ENCODE data around the gene SGF29. TPM values are rescaled to one million over a fixed set of nuclear protein-coding genes. Genes with fewer than 3 reads are reported as not detected.

Gene SGF29
- total and polyA plus RNA-seq, 9 of the 15 experiments (the other 6 are each of a cell fraction or from before 2014, with no cell fraction given): 2.6 to 36.1 (median 21.2) TPM

DNA sequence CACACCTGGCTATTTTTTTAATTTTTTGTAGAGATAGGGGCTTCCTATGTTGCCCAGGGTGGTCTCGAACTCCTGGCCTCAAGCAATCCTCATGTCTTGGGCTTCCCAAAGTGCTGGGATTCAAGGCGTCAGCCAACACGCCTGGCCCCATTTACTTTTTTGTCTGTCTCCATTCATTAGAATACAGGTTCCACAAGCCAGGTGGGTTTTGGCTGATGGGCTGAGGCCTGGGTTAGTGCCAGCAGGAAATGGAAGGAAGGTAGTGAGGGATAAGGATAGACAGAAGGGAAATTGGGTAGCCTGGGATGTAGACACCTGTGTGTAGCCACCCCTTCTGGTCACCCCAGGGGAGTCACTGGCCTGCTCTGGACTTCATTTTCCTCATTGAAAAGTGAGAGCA is 42.7 kb upstream of the SGF29 start:
- Histone ChIP-seq H3K9me1 (ENCODE audit: control insufficient read depth, insufficient read depth, low read length) (no peaks in the 10 kb centered on the region), H3K4me3 (no peak overlapping the region), H3K27me3 (ENCODE audit: control insufficient read depth in 2 of 2, insufficient read depth in 2 of 2, low read length in 2 of 2) (peaks cover 0 to 4% of the 10 kb centered on the region in 2 experiments; a peak in 3 of 5 replicates), H3K4me1 (replicated peaks in 1 of 2; ENCODE audit: control insufficient read depth in 2 of 2, insufficient read depth in 2 of 2, low read length in 2 of 2) (peaks cover 0 to 10% of the 10 kb centered on the region in 2 experiments; a peak in 3 of 5 replicates), H3K9me3 (replicated peaks; ENCODE audit: control insufficient read depth, insufficient read depth, low read depth, low read length) (no peaks in the 10 kb centered on the region), H2AFZ (ENCODE audit: low read depth, low read length) (no peak overlapping the region), H3K79me2 (ENCODE audit: control insufficient read depth, insufficient read depth, low read length) (no peaks in the 10 kb centered on the region), H3K9ac (ENCODE audit: insufficient read depth in 1 of 2, low read depth in 2 of 2, low read length in 2 of 2) (no peak overlapping the region), H3K27ac (ENCODE audit: extremely low read depth, low read depth, low read length) (no peak overlapping the region), H3K36me3 (ENCODE audit: control insufficient read depth, insufficient read depth, low read length) (no peaks in the 10 kb centered on the region), H4K20me1 (replicated peaks; ENCODE audit: control insufficient read depth, insufficient read depth, low read length) (no peaks in the 10 kb centered on the region), H3K4me2 (ENCODE audit: insufficient read depth, low read length) (no peak overlapping the region)
- BruUV-seq (replicated peaks): no TSS peak
- CTCF ChIA-PET (ENCODE audit: low intra/inter-chr PET ratio): no interaction called here
- POLR2A ChIA-PET: interaction anchor here (0.7 kb wide), 1 partner anchor 64 kb away, joined by 3 read pairs; no protein-coding TSS in a partner anchor
- ATAC-seq (no peak), FAIRE-seq (no peak), DNase-seq (ENCODE audit: extremely low read depth in 1 of 4, low spot score in 3 of 4) (no peak)
- WGBS (ENCODE audit: insufficient coverage, low coverage, missing lambda C conversion rate): 12% methylated on average over 3 of the region's 3 CpGs
- TF ChIP-seq HDAC8 (tag; IDR thresholded peaks at IDR 0.05) (no peak), KDM2B (CRISPR knock-in tag; IDR thresholded peaks at IDR 0.05) (no peak), TFAM (CRISPR knock-in tag; conservative IDR thresholded peaks at IDR 0.05) (no peak)
- TF ChIP-seq, protein P1, sequence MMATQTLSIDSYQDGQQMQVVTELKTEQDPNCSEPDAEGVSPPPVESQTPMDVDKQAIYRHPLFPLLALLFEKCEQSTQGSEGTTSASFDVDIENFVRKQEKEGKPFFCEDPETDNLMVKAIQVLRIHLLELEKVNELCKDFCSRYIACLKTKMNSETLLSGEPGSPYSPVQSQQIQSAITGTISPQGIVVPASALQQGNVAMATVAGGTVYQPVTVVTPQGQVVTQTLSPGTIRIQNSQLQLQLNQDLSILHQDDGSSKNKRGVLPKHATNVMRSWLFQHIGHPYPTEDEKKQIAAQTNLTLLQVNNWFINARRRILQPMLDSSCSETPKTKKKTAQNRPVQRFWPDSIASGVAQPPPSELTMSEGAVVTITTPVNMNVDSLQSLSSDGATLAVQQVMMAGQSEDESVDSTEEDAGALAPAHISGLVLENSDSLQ (IDR thresholded peaks at IDR 0.05): no peak
- in situ Hi-C loops (cut with MboI) (no loop called here), intact Hi-C loops (cut with micrococcal nuclease) (no loop called here)
